Measurements from ENCODE around the gene ATXN3L. TPM values are rescaled to one million over a fixed set of nuclear protein-coding genes. Genes with fewer than 3 reads are reported as not detected.

ATXN3L gene
- total and polyA plus RNA-seq, 12 donors: not detected

DNA sequence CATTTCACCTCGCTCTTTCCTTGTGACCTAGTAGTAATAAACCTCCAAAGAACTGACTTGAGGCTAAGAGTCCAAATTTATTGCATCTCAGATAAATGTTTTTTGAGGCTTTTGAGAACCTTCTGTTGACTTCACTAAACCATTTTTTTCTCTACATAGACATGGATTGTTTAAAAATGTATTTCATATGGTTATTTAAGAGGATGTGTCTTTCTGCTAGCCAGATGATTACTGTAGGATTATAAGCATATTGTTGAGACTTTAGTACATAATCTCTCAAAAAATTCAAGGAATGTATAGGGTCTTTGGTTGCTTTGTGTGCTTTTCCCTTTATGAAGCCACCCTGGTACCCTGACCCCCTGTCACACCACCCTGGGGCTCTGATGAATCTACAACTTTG, 44.8 kb downstream of the ATXN3L start:
- 97 to 100% methylated on average over 1 of the region's 1 CpG for WGBS, 2 donors
- H3K36me3 ChIP-seq: no peaks in the 10 kb centered on the region
- intact Hi-C loops (cut with DNase I): no loop called here
- TF ChIP-seq, protein P1, sequence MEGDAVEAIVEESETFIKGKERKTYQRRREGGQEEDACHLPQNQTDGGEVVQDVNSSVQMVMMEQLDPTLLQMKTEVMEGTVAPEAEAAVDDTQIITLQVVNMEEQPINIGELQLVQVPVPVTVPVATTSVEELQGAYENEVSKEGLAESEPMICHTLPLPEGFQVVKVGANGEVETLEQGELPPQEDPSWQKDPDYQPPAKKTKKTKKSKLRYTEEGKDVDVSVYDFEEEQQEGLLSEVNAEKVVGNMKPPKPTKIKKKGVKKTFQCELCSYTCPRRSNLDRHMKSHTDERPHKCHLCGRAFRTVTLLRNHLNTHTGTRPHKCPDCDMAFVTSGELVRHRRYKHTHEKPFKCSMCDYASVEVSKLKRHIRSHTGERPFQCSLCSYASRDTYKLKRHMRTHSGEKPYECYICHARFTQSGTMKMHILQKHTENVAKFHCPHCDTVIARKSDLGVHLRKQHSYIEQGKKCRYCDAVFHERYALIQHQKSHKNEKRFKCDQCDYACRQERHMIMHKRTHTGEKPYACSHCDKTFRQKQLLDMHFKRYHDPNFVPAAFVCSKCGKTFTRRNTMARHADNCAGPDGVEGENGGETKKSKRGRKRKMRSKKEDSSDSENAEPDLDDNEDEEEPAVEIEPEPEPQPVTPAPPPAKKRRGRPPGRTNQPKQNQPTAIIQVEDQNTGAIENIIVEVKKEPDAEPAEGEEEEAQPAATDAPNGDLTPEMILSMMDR (IDR thresholded peaks at IDR 0.05): no peak
- no peak overlapping the region for H3K27ac ChIP-seq
- H3K9me3 ChIP-seq: no peaks in the 10 kb centered on the region
- H3K27me3 ChIP-seq: peaks cover 0 to 60% (median 0%) of the 10 kb centered on the region in 7 donors
- no peak overlapping the region for H3K4me3 ChIP-seq
- H3K4me1 ChIP-seq: peaks cover 0 to 5% (median 0%) of the 10 kb centered on the region in 9 donors
- DNase-seq (no peak), ATAC-seq (no peak)

DNA sequence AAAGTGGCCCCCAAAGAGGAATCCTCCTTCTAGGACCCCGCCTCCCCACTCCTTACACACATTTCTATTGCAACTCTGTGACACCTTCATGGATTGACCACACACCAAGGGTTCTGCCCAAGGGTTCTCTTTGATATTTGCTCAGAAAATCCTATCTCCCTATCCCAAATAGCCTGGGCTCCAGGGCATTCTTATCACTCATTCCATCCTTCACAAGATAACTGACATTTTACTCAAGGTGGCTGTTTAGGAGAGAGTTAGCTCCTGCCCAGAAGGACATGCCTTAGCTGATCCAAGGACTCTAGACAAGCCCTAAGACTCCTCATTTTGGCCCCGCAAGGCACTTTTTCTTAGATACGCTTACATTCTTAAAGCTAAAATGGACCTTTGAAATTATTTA, 47.4 kb downstream of the ATXN3L start:
- H3K27me3 ChIP-seq: peaks cover 0 to 53% (median 0%) of the 10 kb centered on the region in 7 donors
- TF ChIP-seq, protein P1 (IDR thresholded peaks at IDR 0.05): no peak
- no peak overlapping the region for H3K4me3 ChIP-seq
- no peaks in the 10 kb centered on the region for H3K36me3 ChIP-seq
- intact Hi-C loops (cut with DNase I): no loop called here
- no peak overlapping the region for H3K27ac ChIP-seq
- 96 to 100% methylated on average over 3 of the region's 3 CpGs for WGBS, 2 donors
- ATAC-seq: no peak
- no peak for DNase-seq
- H3K9me3 ChIP-seq: no peaks in the 10 kb centered on the region
- no peaks in the 10 kb centered on the region for H3K4me1 ChIP-seq

DNA sequence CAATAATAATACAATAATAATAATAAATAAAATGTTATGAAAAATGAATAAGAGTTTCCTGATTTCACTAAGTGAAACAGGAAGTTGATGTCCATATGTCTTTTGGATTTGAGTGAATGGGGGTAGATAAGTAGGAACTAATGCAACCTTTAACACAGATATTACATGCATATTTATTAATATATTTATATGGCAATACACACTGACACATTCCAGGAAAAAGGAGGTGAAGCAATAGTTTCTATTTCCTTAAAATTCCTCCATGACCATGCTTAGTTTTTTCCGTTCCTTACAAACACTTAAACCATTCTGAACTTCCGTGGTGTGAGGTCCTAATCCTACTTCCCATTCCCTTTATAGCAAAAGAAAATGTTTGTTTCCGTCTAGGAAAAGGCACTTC, 48.3 kb downstream of the ATXN3L start:
- intact Hi-C loops (cut with DNase I): no loop called here
- no peaks in the 10 kb centered on the region for H3K4me1 ChIP-seq
- H3K27ac ChIP-seq: no peak overlapping the region
- no peak for DNase-seq
- H3K9me3 ChIP-seq: no peaks in the 10 kb centered on the region
- 87 to 89% methylated on average over 3 of the region's 3 CpGs for WGBS, 2 donors
- no peak for ATAC-seq
- H3K4me3 ChIP-seq: no peak overlapping the region
- TF ChIP-seq, protein P1 (IDR thresholded peaks at IDR 0.05): no peak
- no peaks in the 10 kb centered on the region for H3K36me3 ChIP-seq
- peaks cover 0 to 45% (median 0%) of the 10 kb centered on the region in 7 donors for H3K27me3 ChIP-seq

DNA sequence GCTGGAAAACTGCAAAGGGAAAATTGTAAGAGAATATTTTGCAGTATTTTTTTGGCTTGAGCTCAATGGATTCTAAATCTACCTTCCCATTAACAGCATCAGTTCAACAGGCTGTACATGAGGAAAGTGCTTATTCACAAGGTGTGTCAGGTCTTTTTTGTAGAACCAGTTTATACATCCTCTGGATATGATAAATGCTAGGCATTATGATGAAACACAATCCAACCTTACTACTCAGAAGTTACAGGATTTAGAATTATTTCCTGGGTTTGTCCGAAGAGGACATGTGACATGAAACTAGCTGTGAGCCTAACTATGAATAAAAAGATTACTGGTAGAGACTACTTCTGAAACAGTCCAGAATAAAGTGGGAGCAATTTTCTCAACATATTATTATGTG, 49.5 kb downstream of the ATXN3L start:
- H3K27me3 ChIP-seq: peaks cover 0 to 35% (median 0%) of the 10 kb centered on the region in 7 donors
- no peaks in the 10 kb centered on the region for H3K36me3 ChIP-seq
- no peaks in the 10 kb centered on the region for H3K9me3 ChIP-seq
- H3K4me1 ChIP-seq: no peaks in the 10 kb centered on the region
- intact Hi-C loops (cut with DNase I): no loop called here
- TF ChIP-seq, protein P1 (IDR thresholded peaks at IDR 0.05): no peak
- no peak overlapping the region for H3K4me3 ChIP-seq
- ATAC-seq: no peak
- no peak overlapping the region for H3K27ac ChIP-seq
- 72 to 78% methylated on average over 1 of the region's 1 CpG for WGBS, 2 donors
- no peak for DNase-seq

Data from heart right ventricle (tissue), 16 donors.